ENCODE results near the gene CSK. TPM values are rescaled to one million over a fixed set of nuclear protein-coding genes. Genes with fewer than 3 reads are reported as not detected.

The CSK gene
- total RNA-seq, 1 donor from 2014 or later, result 100 TPM

DNA sequence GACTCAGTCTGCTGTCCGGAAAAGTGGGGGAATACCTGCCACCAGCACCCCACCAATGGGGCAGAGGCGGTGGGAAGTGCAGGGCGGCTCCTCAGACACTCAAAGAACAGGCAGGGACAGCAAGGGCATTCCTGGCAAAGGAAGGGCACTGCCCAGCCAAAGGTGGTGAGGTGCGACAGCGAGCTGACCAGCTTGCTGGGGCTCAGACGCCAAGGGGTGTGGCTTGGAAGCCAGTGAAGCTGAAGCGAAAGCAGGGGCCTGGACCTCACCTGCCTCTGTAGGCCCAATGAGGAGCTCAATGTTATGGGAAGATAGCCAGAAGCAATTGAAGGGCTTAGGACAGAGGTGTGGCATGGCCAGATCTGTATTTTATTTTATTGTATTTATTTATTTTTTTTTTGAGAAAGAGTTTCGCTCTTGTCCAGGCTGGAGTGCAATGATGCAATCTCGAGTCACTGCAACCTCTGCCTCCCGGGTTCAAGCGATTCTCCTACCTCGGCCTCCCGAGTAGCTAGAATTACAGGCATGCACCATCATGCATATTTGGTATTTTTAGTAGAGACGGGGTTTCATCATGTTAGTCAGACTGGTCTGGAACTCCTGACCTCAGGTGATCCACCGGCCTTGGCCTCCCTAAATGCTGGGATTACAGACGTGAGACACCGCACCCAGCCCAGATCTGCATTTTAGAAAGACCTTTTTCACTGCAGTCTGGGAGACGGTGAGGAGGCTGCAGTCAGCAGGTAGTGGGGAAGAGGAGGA lies 26.4 kb downstream of the CSK start:
- no peak overlapping the region for H3K4me3 Mint-ChIP-seq (ENCODE audit: unreplicated experiment)
- no peak for DNase-seq (ENCODE audit: low spot score)
- no peak overlapping the region for H3K27ac Mint-ChIP-seq (ENCODE audit: unreplicated experiment)
- no peaks in the 10 kb centered on the region for H3K9me3 Mint-ChIP-seq (ENCODE audit: unreplicated experiment)
- TF ChIP-seq, protein P1, sequence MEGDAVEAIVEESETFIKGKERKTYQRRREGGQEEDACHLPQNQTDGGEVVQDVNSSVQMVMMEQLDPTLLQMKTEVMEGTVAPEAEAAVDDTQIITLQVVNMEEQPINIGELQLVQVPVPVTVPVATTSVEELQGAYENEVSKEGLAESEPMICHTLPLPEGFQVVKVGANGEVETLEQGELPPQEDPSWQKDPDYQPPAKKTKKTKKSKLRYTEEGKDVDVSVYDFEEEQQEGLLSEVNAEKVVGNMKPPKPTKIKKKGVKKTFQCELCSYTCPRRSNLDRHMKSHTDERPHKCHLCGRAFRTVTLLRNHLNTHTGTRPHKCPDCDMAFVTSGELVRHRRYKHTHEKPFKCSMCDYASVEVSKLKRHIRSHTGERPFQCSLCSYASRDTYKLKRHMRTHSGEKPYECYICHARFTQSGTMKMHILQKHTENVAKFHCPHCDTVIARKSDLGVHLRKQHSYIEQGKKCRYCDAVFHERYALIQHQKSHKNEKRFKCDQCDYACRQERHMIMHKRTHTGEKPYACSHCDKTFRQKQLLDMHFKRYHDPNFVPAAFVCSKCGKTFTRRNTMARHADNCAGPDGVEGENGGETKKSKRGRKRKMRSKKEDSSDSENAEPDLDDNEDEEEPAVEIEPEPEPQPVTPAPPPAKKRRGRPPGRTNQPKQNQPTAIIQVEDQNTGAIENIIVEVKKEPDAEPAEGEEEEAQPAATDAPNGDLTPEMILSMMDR (IDR thresholded peaks at IDR 0.05; ENCODE audit: unreplicated experiment), result no peak
- H3K36me3 Mint-ChIP-seq (ENCODE audit: low read depth, unreplicated experiment), result peaks cover 11% of the 10 kb centered on the region
- peaks cover 4% of the 10 kb centered on the region for H3K4me1 Mint-ChIP-seq (ENCODE audit: unreplicated experiment)
- peaks cover 10% of the 10 kb centered on the region for H3K27me3 Mint-ChIP-seq (ENCODE audit: unreplicated experiment)

DNA sequence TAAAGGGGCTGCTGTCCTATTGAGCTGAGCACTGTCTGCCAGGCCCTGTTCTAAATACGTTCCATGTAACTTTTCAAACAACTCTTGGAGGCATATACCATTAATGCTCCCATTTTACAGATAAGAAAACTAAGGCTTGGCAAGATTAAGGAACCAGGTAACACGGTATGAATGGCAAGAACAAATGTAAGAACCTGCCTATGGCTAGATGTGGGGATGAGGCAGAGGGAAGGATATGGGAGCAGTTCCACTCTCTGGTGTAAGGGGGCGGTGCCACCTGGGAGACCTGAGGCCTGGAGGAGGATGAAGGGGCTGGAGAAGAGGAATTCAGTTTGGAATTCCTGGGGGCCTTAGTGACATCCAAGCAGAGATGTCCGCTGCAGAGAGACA lies 27.0 kb downstream of the CSK start:
- TF ChIP-seq, protein P1 (IDR thresholded peaks at IDR 0.05; ENCODE audit: unreplicated experiment), result no peak
- Mint-ChIP-seq H3K27me3 (ENCODE audit: unreplicated experiment) (peaks cover 10% of the 10 kb centered on the region), H3K9me3 (ENCODE audit: unreplicated experiment) (no peaks in the 10 kb centered on the region), H3K4me1 (ENCODE audit: unreplicated experiment) (peaks cover 4% of the 10 kb centered on the region), H3K4me3 (ENCODE audit: unreplicated experiment) (no peak overlapping the region), H3K27ac (ENCODE audit: unreplicated experiment) (no peak overlapping the region), H3K36me3 (ENCODE audit: low read depth, unreplicated experiment) (peaks cover 9% of the 10 kb centered on the region)
- no peak for DNase-seq (ENCODE audit: low spot score)

DNA sequence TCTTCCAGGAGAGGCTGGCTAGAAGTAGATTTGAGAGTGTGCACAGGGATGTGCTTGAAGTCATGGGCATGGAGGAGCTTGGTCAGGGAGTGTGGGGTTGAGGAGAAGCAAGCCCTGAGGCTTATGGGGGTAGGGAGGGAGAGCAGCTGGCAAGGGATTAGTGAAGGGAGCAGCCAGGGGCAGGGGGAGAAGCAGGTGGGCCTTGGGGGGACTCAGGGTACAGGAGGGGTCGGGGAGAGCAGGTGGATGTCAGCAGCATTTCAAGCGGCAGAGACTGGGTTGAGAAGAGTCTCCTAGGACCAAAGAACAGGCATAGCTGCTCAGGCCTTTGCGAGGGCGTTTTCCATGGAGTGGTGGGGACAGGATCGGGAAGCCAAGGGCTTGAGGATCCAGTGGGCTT lies 27.4 kb downstream of the CSK start:
- Mint-ChIP-seq H3K27ac (ENCODE audit: unreplicated experiment) (no peak overlapping the region), H3K4me3 (ENCODE audit: unreplicated experiment) (no peak overlapping the region), H3K4me1 (ENCODE audit: unreplicated experiment) (peaks cover 4% of the 10 kb centered on the region), H3K36me3 (ENCODE audit: low read depth, unreplicated experiment) (peaks cover 5% of the 10 kb centered on the region), H3K27me3 (ENCODE audit: unreplicated experiment) (peaks cover 10% of the 10 kb centered on the region), H3K9me3 (ENCODE audit: unreplicated experiment) (no peaks in the 10 kb centered on the region)
- no peak for DNase-seq (ENCODE audit: low spot score)
- TF ChIP-seq, protein P1 (IDR thresholded peaks at IDR 0.05; ENCODE audit: unreplicated experiment), result no peak

DNA sequence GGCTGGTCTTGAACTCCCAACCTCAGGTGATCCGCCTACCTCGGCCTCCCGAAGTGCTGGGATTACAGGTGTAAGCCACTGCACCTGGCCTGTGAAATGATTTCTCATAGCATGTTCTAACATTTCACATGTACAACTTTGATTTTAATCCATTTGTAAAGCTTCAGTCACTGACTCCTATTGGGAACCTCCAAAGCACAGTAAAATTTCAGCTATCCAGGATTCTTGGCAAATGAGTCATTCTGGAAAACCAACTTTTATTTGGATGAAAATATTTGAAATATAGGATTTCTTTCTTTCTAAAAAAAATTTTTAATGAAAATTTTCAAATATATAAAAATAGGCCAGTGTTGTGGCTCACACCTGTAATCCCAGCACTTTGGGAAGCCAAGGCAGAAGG lies 28.1 kb downstream of the CSK start:
- Mint-ChIP-seq H3K9me3 (ENCODE audit: unreplicated experiment) (no peaks in the 10 kb centered on the region), H3K27me3 (ENCODE audit: unreplicated experiment) (peaks cover 6% of the 10 kb centered on the region), H3K4me1 (ENCODE audit: unreplicated experiment) (peaks cover 4% of the 10 kb centered on the region), H3K4me3 (ENCODE audit: unreplicated experiment) (no peak overlapping the region), H3K27ac (ENCODE audit: unreplicated experiment) (no peak overlapping the region), H3K36me3 (ENCODE audit: low read depth, unreplicated experiment) (peaks cover under 1% of the 10 kb centered on the region)
- TF ChIP-seq, protein P1 (IDR thresholded peaks at IDR 0.05; ENCODE audit: unreplicated experiment), result no peak
- DNase-seq (ENCODE audit: low spot score), result no peak

GRCh38 chr15:74812533-74812932 lies 30.7 kb downstream of the CSK start, which contains the start of gene LMAN1L:
LMAN1L (plus strand) TSS chr15:74812835; CDS start chr15:74812855, 20 bp downstream.
- TF ChIP-seq, protein P1 (IDR thresholded peaks at IDR 0.05; ENCODE audit: unreplicated experiment), result no peak
- no peak within 1 kb of the TSS for H3K27ac Mint-ChIP-seq (ENCODE audit: unreplicated experiment)
- H3K4me1 Mint-ChIP-seq (ENCODE audit: unreplicated experiment), result peaks cover 7% of the 10 kb centered on the region
- H3K36me3 Mint-ChIP-seq (ENCODE audit: low read depth, unreplicated experiment), result no peaks in the 10 kb centered on the region
- no peak for DNase-seq (ENCODE audit: low spot score)
- H3K27me3 Mint-ChIP-seq (ENCODE audit: unreplicated experiment), result peaks cover 13% of the 10 kb centered on the region
- H3K9me3 Mint-ChIP-seq (ENCODE audit: unreplicated experiment), result no peaks in the 10 kb centered on the region
- H3K4me3 Mint-ChIP-seq (ENCODE audit: unreplicated experiment), result no peak within 1 kb of the TSS

All from endothelial cell (in vitro differentiated cells).